Measurements from ENCODE around the gene OR13C8. TPM values are rescaled to one million over a fixed set of nuclear protein-coding genes. Genes with fewer than 3 reads are reported as not detected.

Gene OR13C8
- total RNA-seq, 1 donor from 2014 or later: not detected

- no peak for DNase-seq (ENCODE audit: low spot score)
Measured at GRCh38 chr9:104617418-104617817, 48.5 kb downstream of the OR13C8 start.

GRCh38 chr9:104618104-104618503 lies 49.1 kb downstream of the OR13C8 start, which contains the start of gene OR13C9:
Gene OR13C9 (minus strand): TSS chr9:104618204. CDS start chr9:104618204, 0 bp downstream.
- DNase-seq (ENCODE audit: low spot score): no peak

Other genes starting within 250 kb of the OR13C8 start
- gene OR13F1, start 64.9 kb upstream of the OR13C8 start, total RNA-seq: not detected
- gene OR13C4, start 42.0 kb upstream of the OR13C8 start, total RNA-seq: not detected
- not detected for gene OR13C3, start 32.3 kb upstream of the OR13C8 start, total RNA-seq
- not detected for gene OR13C5, start 30.2 kb downstream of the OR13C8 start, total RNA-seq
- gene OR13C2, start 36.5 kb downstream of the OR13C8 start, total RNA-seq: not detected
- gene OR13C9, start 49.0 kb downstream of the OR13C8 start, total RNA-seq: not detected
- not detected for gene OR13D1, start 125.3 kb downstream of the OR13C8 start, total RNA-seq
- 19.5 TPM for gene NIPSNAP3A, start 178.5 kb downstream of the OR13C8 start, total RNA-seq
- gene NIPSNAP3B, start 195.0 kb downstream of the OR13C8 start, total RNA-seq: 2.8 TPM